HCT116 (cell line): Measurements from ENCODE around the gene PLA2G2D. TPM values are rescaled to one million over a fixed set of nuclear protein-coding genes. Genes with fewer than 3 reads are reported as not detected.

Experiments
- ATAC-seq: fragments of 200-7000 bp; cut with Tn5 transposase; 2 replicates; pipeline ENCODE4 v1.9.1; 2020; ENCODE audit warnings: mild to moderate bottlenecking, moderate library complexity
- BruUV-seq: library from RNA; stranded (reverse); fragments of 400-500 nt; replicated peaks from 2 replicates; lab custom pipeline; 2021; lab: Mats Ljungman, UMichigan
- CTCF ChIA-PET: fragments of 300-600 bp; sonication (Branson Sonifier 250); formaldehyde crosslinking; loops from one replicate; lab custom pipeline; 2021; ENCODE audit warnings: antibody characterized with exemption; lab: Charles Lee
- POLR2A ChIA-PET: fragments of 300-600, 350-600 bp; sonication (Branson Sonifier 250); formaldehyde crosslinking; loops from one replicate; lab custom pipeline; 2021; ENCODE audit warnings: antibody characterized with exemption; lab: Charles Lee
- RAD21 ChIA-PET, 2 experiments: fragments of 300-600 bp; sonication (Branson Sonifier 250); formaldehyde crosslinking; loops; one replicate each; lab custom pipeline; 2023; ENCODE audit warnings: low total read pairs in 2 of 2; ENCODE audit not compliant: uncharacterized antibody in 2 of 2, unreplicated experiment in 2 of 2, low non-redundant PET in 1 of 2; lab: Charles Lee
- DNase-seq: peaks from one replicate; pipeline ENCODE4 v3.0.0-alpha.2; 2010; ENCODE audit warnings: low read depth, low spot score
- H2AFZ ChIP-seq: fragments of 200-600 bp; shearing (Covaris generic), sonication (generic); 2 replicates; pipeline ENCODE4 v1.6.1; 2017; ENCODE audit warnings: low read depth, mixed run types, mixed read lengths, antibody characterized with exemption, low read length; ENCODE audit not compliant: poor library complexity, severe bottlenecking
- H3K27ac ChIP-seq: 2 replicates; pipeline ENCODE4 v1.5.1; 2012; ENCODE audit warnings: low read depth, low read length
- H3K27me3 ChIP-seq: fragments of 200-600 bp; sonication (generic); 2 replicates; pipeline ENCODE4 v1.6.1; 2016; ENCODE audit warnings: mixed run types, low read length, mixed read lengths; ENCODE audit not compliant: insufficient read depth
- H3K36me3 ChIP-seq, 2 experiments: fragments of 200-500 bp in 1 of 2; fragments of 200-600 bp in 1 of 2; sonication (Bioruptor generic) in 1 of 2; sonication (generic) in 1 of 2; 2 replicates each; pipeline versions ENCODE4 v1.5.1 to v1.6.1; 2014 to 2016; ENCODE audit warnings: low read length in 2 of 2, inconsistent platforms in 1 of 2, mixed read lengths in 1 of 2, mixed run types in 1 of 2; ENCODE audit not compliant: insufficient read depth in 2 of 2, control insufficient read depth in 1 of 2
- H3K4me1 ChIP-seq, 2 experiments: fragments of 200-600 bp in 1 of 2; sonication (generic) in 1 of 2; 2 replicates each; pipeline versions ENCODE4 v1.5.1 to v1.6.1; 2012 to 2017; ENCODE audit warnings: low read length in 2 of 2, inconsistent platforms in 1 of 2, mild to moderate bottlenecking in 1 of 2, mixed read lengths in 1 of 2, mixed run types in 1 of 2, moderate library complexity in 1 of 2; ENCODE audit not compliant: insufficient read depth in 2 of 2, control insufficient read depth in 1 of 2
- H3K4me2 ChIP-seq: fragments of 200-600 bp; sonication (generic); 2 replicates; pipeline ENCODE4 v1.6.1; 2017; ENCODE audit warnings: mixed run types, low read length, mixed read lengths
- H3K4me3 ChIP-seq, 2 experiments: fragments of 200-600 bp in 1 of 2; sonication (generic) in 1 of 2; replicated peaks in 1 of 2; 2 replicates each; pipeline ENCODE4 v1.5.1; 2011 to 2016; ENCODE audit warnings: low read length in 2 of 2, control low read depth in 1 of 2, low read depth in 1 of 2, mild to moderate bottlenecking in 1 of 2, mixed read lengths in 1 of 2, mixed run types in 1 of 2
- H3K79me2 ChIP-seq: fragments of 200-600 bp; sonication (generic); 2 replicates; pipeline ENCODE4 v1.6.1; 2017; ENCODE audit warnings: mild to moderate bottlenecking, mixed run types, low read length, moderate library complexity, mixed read lengths; ENCODE audit not compliant: insufficient read depth
- H3K9ac ChIP-seq: fragments of 200-600 bp; sonication (generic); 2 replicates; pipeline ENCODE4 v1.6.1; 2016; ENCODE audit warnings: low read length, mixed read lengths
- H3K9me2 ChIP-seq: fragments of 200-600 bp; sonication (generic), shearing (Covaris generic); 2 replicates; pipeline ENCODE4 v1.6.1; 2017; ENCODE audit warnings: mixed run types, mild to moderate bottlenecking, moderate library complexity; ENCODE audit not compliant: insufficient read depth
- H3K9me3 ChIP-seq, 2 experiments: fragments of 200-500 bp in 1 of 2; fragments of 200-600 bp in 1 of 2; sonication (Bioruptor generic) in 1 of 2; sonication (generic) in 1 of 2; 2 replicates each; pipeline ENCODE4 v1.6.1; 2014 to 2017; ENCODE audit warnings: low read length in 2 of 2, mixed read lengths in 2 of 2, inconsistent platforms in 1 of 2, low read depth in 1 of 2, mild to moderate bottlenecking in 1 of 2, mixed run types in 1 of 2, moderate library complexity in 1 of 2; ENCODE audit not compliant: control insufficient read depth in 1 of 2, insufficient read depth in 1 of 2
- H4K20me1 ChIP-seq: fragments of 200-600 bp; sonication (generic), shearing (Covaris generic); 2 replicates; pipeline ENCODE4 v1.6.1; 2017; ENCODE audit warnings: mixed run types, mild to moderate bottlenecking, moderate library complexity; ENCODE audit not compliant: insufficient read depth
- CBX3 ChIP-seq: IDR thresholded peaks from 2 replicates; pipeline ENCODE4 v1.6.1; 2012; ENCODE audit warnings: low read depth
- CEBPB ChIP-seq: IDR thresholded peaks from 2 replicates; pipeline ENCODE4 v1.6.1; 2012; ENCODE audit warnings: low read depth
- CTCF ChIP-seq, 3 experiments: fragments of 200-600 bp in 1 of 3; sonication (generic) in 1 of 3; IDR thresholded peaks in 2 of 3; conservative IDR thresholded peaks in 1 of 3; 2 replicates each; pipeline ENCODE4 v1.5.1; 2012 to 2017; ENCODE audit warnings: low read depth in 2 of 3, low read length in 2 of 3, antibody characterized with exemption in 1 of 3, borderline replicate concordance in 1 of 3, control low read depth in 1 of 3, mild to moderate bottlenecking in 1 of 3, mixed read lengths in 1 of 3, mixed run types in 1 of 3, moderate library complexity in 1 of 3; ENCODE audit not compliant: insufficient read depth in 1 of 3
- EGR1 ChIP-seq: IDR thresholded peaks from 2 replicates; pipeline ENCODE4 v1.6.1; 2012; ENCODE audit warnings: low read depth
- EZH2phosphoT487 ChIP-seq: fragments of 200-600 bp; IDR thresholded peaks from 2 replicates; pipeline ENCODE4 v1.6.1; 2018; ENCODE audit warnings: antibody characterized with exemption, borderline replicate concordance
- JUND ChIP-seq: IDR thresholded peaks from 2 replicates; pipeline ENCODE4 v1.6.1; 2012
- POLR2A ChIP-seq: IDR thresholded peaks from 2 replicates; pipeline ENCODE4 v1.7.0; 2011; ENCODE audit warnings: borderline replicate concordance; ENCODE audit not compliant: insufficient read depth, insufficient read length; ENCODE audit errors: extremely low read depth
- POLR2AphosphoS5 ChIP-seq: IDR thresholded peaks from 2 replicates; pipeline ENCODE4 v1.6.1; 2011; ENCODE audit warnings: mild to moderate bottlenecking, low read depth, low read length, moderate library complexity
- RAD21 ChIP-seq: IDR thresholded peaks from 2 replicates; pipeline ENCODE4 v1.6.1; 2012; ENCODE audit warnings: low read depth, mild to moderate bottlenecking
- SRF ChIP-seq: IDR thresholded peaks from 2 replicates; pipeline ENCODE4 v1.6.1; 2012; ENCODE audit warnings: low read depth
- TCF7L2 ChIP-seq: IDR thresholded peaks from 2 replicates; pipeline ENCODE4 v1.7.0; 2011; ENCODE audit warnings: borderline replicate concordance, inconsistent platforms; ENCODE audit not compliant: insufficient read depth, insufficient read length; ENCODE audit errors: extremely low read depth
- YY1 ChIP-seq: IDR thresholded peaks from 2 replicates; pipeline ENCODE4 v1.6.1; 2011; ENCODE audit warnings: low read length, low read depth, moderate library complexity, mild to moderate bottlenecking; ENCODE audit not compliant: insufficient replicate concordance; ENCODE audit errors: extremely low read depth
- ZBTB33 ChIP-seq: IDR thresholded peaks from 2 replicates; pipeline ENCODE4 v1.6.1; 2011; ENCODE audit warnings: mild to moderate bottlenecking, low read length, moderate library complexity; ENCODE audit not compliant: insufficient replicate concordance; ENCODE audit errors: extremely low read depth
- intact Hi-C: fragments of 100-400 bp; cut with micrococcal nuclease; formaldehyde crosslinking; loops from 2 replicates; pipeline ENCODE4 v1.10.0; 2022
- total RNA-seq: library from RNA; stranded (reverse); gene quantifications from one replicate; pipeline ENCODE4 v1.2.1, GENCODE V29; 2021; ENCODE audit not compliant: unreplicated experiment
- TF ChIP-seq, protein P1 (sequence below): IDR thresholded peaks from 2 replicates; pipeline ENCODE4 v1.6.1; 2012

The PLA2G2D gene
- total RNA-seq, 1 experiment from 2014 or later: not detected

DNA sequence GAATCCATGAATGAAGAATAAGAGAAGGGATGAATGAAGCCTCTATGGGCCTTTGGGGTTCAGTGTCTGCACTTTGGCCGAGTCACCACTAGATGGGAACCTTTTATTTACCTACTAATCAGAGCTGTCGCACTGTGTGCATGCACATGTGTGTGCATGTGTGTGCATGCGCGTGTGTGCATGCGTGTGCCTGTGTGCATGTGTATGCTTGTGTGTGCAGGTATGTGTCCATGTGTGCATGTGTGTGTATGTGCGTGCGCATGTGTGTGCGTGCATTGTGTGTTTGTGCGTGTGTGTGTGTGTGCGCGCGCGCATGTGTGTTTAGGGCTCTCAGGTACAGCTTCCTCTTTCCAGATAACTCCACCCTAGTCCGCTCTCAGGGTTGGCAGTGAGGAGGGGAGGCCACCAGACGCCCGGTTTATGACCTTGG lies 46.2 kb upstream of the PLA2G2D start:
- no TSS peak for BruUV-seq
- Histone ChIP-seq H4K20me1 (no peaks in the 10 kb centered on the region), H3K9me3 (peaks cover 0 to 7% of the 10 kb centered on the region in 2 experiments; a peak in 2 of 4 replicates), H3K4me2 (no peak overlapping the region), H3K27me3 (no peaks in the 10 kb centered on the region), H3K4me1 (no peaks in the 10 kb centered on the region), H3K9me2 (no peaks in the 10 kb centered on the region), H3K27ac (no peak overlapping the region), H3K79me2 (no peaks in the 10 kb centered on the region), H3K9ac (no peak overlapping the region), H3K36me3 (no peaks in the 10 kb centered on the region), H2AFZ (no peak overlapping the region), H3K4me3 (no peak overlapping the region)
- DNase-seq: peak; percentile 16
- CTCF ChIA-PET: interaction anchor here (0.9 to 1.1 kb wide), 2 partner anchors 12 to 28 kb away, joined by 3 read pairs; no protein-coding TSS in a partner anchor
- peak; percentile 83 for ATAC-seq
- POLR2A ChIA-PET: no interaction called here
- TF ChIP-seq RAD21: peak; percentile 68
- TF ChIP-seq POLR2AphosphoS5: no peak
- TF ChIP-seq JUND: no peak
- TF ChIP-seq CEBPB: no peak
- TF ChIP-seq EZH2phosphoT487: no peak
- 0 out of 2 replicates have a peak, but pooled peaks have one; percentile 42 for TF ChIP-seq CBX3
- TF ChIP-seq POLR2A: no peak
- no peak for TF ChIP-seq YY1
- peak; percentile 47 to 62 (median 55); a peak in 5 of 6 replicates for TF ChIP-seq CTCF (IDR thresholded peaks at IDR 0.05 in 2 of 3, conservative IDR thresholded peaks at IDR 0.05 in 1 of 3; ENCODE audit: borderline replicate concordance in 1 of 3, insufficient read depth in 1 of 3, low read depth in 2 of 3, low read length in 2 of 3)
- TF ChIP-seq, protein P1, sequence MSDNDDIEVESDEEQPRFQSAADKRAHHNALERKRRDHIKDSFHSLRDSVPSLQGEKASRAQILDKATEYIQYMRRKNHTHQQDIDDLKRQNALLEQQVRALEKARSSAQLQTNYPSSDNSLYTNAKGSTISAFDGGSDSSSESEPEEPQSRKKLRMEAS: peak; percentile 26; the same call in 1 of the 2 replicates
- no peak for TF ChIP-seq TCF7L2
- no peak for TF ChIP-seq SRF
- TF ChIP-seq EGR1: no peak
- no peak for TF ChIP-seq ZBTB33
- intact Hi-C loops: loop anchor here (1.0 to 5.0 kb wide), 2 partner anchors 30 to 327 kb away; no protein-coding TSS in a partner anchor
- RAD21 ChIA-PET: no interaction called here
